Nephron progenitor cell (in vitro differentiated cells): Measurements from ENCODE around the gene SYNJ2.

Source experiments
- DNase-seq: peaks from one replicate; pipeline ENCODE4 v3.0.0; 2021
- H3K27ac Mint-ChIP-seq: 2 replicates; pipeline ENCODE4 v1.8.0; 2021; ENCODE audit warnings: mild to moderate bottlenecking, moderate library complexity, mixed read lengths
- H3K27me3 Mint-ChIP-seq: 2 replicates; pipeline ENCODE4 v1.8.0; 2021; ENCODE audit warnings: mild to moderate bottlenecking, low read depth, mixed read lengths; ENCODE audit not compliant: poor library complexity
- H3K36me3 Mint-ChIP-seq: 2 replicates; pipeline ENCODE4 v1.8.0; 2021; ENCODE audit warnings: low read depth, mixed read lengths
- H3K4me1 Mint-ChIP-seq: 2 replicates; pipeline ENCODE4 v1.8.0; 2021; ENCODE audit warnings: mixed read lengths
- H3K4me3 Mint-ChIP-seq: 2 replicates; pipeline ENCODE4 v1.8.0; 2021; ENCODE audit warnings: mild to moderate bottlenecking, moderate library complexity, mixed read lengths
- H3K9me3 Mint-ChIP-seq: 2 replicates; pipeline ENCODE4 v1.8.0; 2021; ENCODE audit warnings: mild to moderate bottlenecking, moderate library complexity, mixed read lengths
- CTCF ChIP-seq: fragments of 200-600 bp; sonication (generic); IDR thresholded peaks from 2 replicates; pipeline ENCODE4 v1.5.0; 2021; ENCODE audit warnings: antibody characterized with exemption

Gene SYNJ2

GRCh38 chr6:158083455-158084325, 102.0 kb downstream of the SYNJ2 start:
- no peak overlapping the region for H3K4me3 Mint-ChIP-seq
- H3K36me3 Mint-ChIP-seq = peaks cover 24% of the 10 kb centered on the region
- H3K27me3 Mint-ChIP-seq = peaks cover 4% of the 10 kb centered on the region
- DNase-seq = no peak
- TF ChIP-seq CTCF = no peak
- no peak overlapping the region for H3K27ac Mint-ChIP-seq
- H3K9me3 Mint-ChIP-seq = no peaks in the 10 kb centered on the region
- peaks cover 15% of the 10 kb centered on the region for H3K4me1 Mint-ChIP-seq

GRCh38 chr6:158085261-158086053, 103.8 kb downstream of the SYNJ2 start:
- Mint-ChIP-seq H3K9me3 (no peaks in the 10 kb centered on the region), H3K4me3 (no peak overlapping the region), H3K27me3 (no peaks in the 10 kb centered on the region), H3K4me1 (peaks cover 15% of the 10 kb centered on the region), H3K36me3 (peaks cover 23% of the 10 kb centered on the region), H3K27ac (no peak overlapping the region)
- TF ChIP-seq CTCF = no peak
- DNase-seq = no peak

GRCh38 chr6:158086054-158086503, 104.4 kb downstream of the SYNJ2 start:
- peaks cover under 1% of the 10 kb centered on the region for H3K27me3 Mint-ChIP-seq
- H3K4me3 Mint-ChIP-seq = no peak overlapping the region
- H3K4me1 Mint-ChIP-seq = peaks cover 15% of the 10 kb centered on the region
- H3K9me3 Mint-ChIP-seq = no peaks in the 10 kb centered on the region
- peaks cover 17% of the 10 kb centered on the region for H3K36me3 Mint-ChIP-seq
- DNase-seq = no peak
- TF ChIP-seq CTCF = no peak
- H3K27ac Mint-ChIP-seq = no peak overlapping the region

GRCh38 chr6:158086504-158087223, 105.0 kb downstream of the SYNJ2 start:
- Mint-ChIP-seq H3K4me3 (no peak overlapping the region), H3K9me3 (no peaks in the 10 kb centered on the region), H3K36me3 (peaks cover 14% of the 10 kb centered on the region), H3K27ac (peak overlapping the region; percentile 49), H3K4me1 (peaks cover 15% of the 10 kb centered on the region), H3K27me3 (peaks cover 4% of the 10 kb centered on the region)
- DNase-seq = no peak
- no peak for TF ChIP-seq CTCF

GRCh38 chr6:158087224-158087867, 105.7 kb downstream of the SYNJ2 start:
- H3K27me3 Mint-ChIP-seq = peaks cover 4% of the 10 kb centered on the region
- H3K4me3 Mint-ChIP-seq = no peak overlapping the region
- no peak for DNase-seq
- TF ChIP-seq CTCF = no peak
- H3K4me1 Mint-ChIP-seq = peaks cover 15% of the 10 kb centered on the region
- peaks cover 17% of the 10 kb centered on the region for H3K36me3 Mint-ChIP-seq
- no peaks in the 10 kb centered on the region for H3K9me3 Mint-ChIP-seq
- peak overlapping the region; percentile 49 for H3K27ac Mint-ChIP-seq
